HCT116 (cell line): Measurements from ENCODE around the gene XPO4. TPM values are rescaled to one million over a fixed set of nuclear protein-coding genes. Genes with fewer than 3 reads are reported as not detected.
A peak's percentile ranks its signal among the peaks of the same experiment; 100 is the strongest.

Source experiments
- ATAC-seq: fragments of 200-7000 bp; cut with Tn5 transposase; 2 replicates; pipeline ENCODE4 v1.9.1; 2020; ENCODE audit warnings: mild to moderate bottlenecking, moderate library complexity
- BruUV-seq: library from RNA; stranded (reverse); fragments of 400-500 nt; replicated peaks from 2 replicates; lab custom pipeline; 2021; lab: Mats Ljungman, UMichigan
- CTCF ChIA-PET: fragments of 300-600 bp; sonication (Branson Sonifier 250); formaldehyde crosslinking; loops from one replicate; lab custom pipeline; 2021; ENCODE audit warnings: antibody characterized with exemption; lab: Charles Lee
- POLR2A ChIA-PET: fragments of 300-600, 350-600 bp; sonication (Branson Sonifier 250); formaldehyde crosslinking; loops from one replicate; lab custom pipeline; 2021; ENCODE audit warnings: antibody characterized with exemption; lab: Charles Lee
- RAD21 ChIA-PET, 2 experiments: fragments of 300-600 bp; sonication (Branson Sonifier 250); formaldehyde crosslinking; loops; one replicate each; lab custom pipeline; 2023; ENCODE audit warnings: low total read pairs in 2 of 2; ENCODE audit not compliant: uncharacterized antibody in 2 of 2, unreplicated experiment in 2 of 2, low non-redundant PET in 1 of 2; lab: Charles Lee
- DNase-seq: peaks from one replicate; pipeline ENCODE4 v3.0.0-alpha.2; 2010; ENCODE audit warnings: low read depth, low spot score
- H2AFZ ChIP-seq: fragments of 200-600 bp; shearing (Covaris generic), sonication (generic); 2 replicates; pipeline ENCODE4 v1.6.1; 2017; ENCODE audit warnings: low read depth, mixed run types, mixed read lengths, antibody characterized with exemption, low read length; ENCODE audit not compliant: poor library complexity, severe bottlenecking
- H3K27ac ChIP-seq: 2 replicates; pipeline ENCODE4 v1.5.1; 2012; ENCODE audit warnings: low read depth, low read length
- H3K27me3 ChIP-seq: fragments of 200-600 bp; sonication (generic); 2 replicates; pipeline ENCODE4 v1.6.1; 2016; ENCODE audit warnings: mixed run types, low read length, mixed read lengths; ENCODE audit not compliant: insufficient read depth
- H3K36me3 ChIP-seq, 2 experiments: fragments of 200-500 bp in 1 of 2; fragments of 200-600 bp in 1 of 2; sonication (Bioruptor generic) in 1 of 2; sonication (generic) in 1 of 2; 2 replicates each; pipeline versions ENCODE4 v1.5.1 to v1.6.1; 2014 to 2016; ENCODE audit warnings: low read length in 2 of 2, inconsistent platforms in 1 of 2, mixed read lengths in 1 of 2, mixed run types in 1 of 2; ENCODE audit not compliant: insufficient read depth in 2 of 2, control insufficient read depth in 1 of 2
- H3K4me1 ChIP-seq, 2 experiments: fragments of 200-600 bp in 1 of 2; sonication (generic) in 1 of 2; 2 replicates each; pipeline versions ENCODE4 v1.5.1 to v1.6.1; 2012 to 2017; ENCODE audit warnings: low read length in 2 of 2, inconsistent platforms in 1 of 2, mild to moderate bottlenecking in 1 of 2, mixed read lengths in 1 of 2, mixed run types in 1 of 2, moderate library complexity in 1 of 2; ENCODE audit not compliant: insufficient read depth in 2 of 2, control insufficient read depth in 1 of 2
- H3K4me2 ChIP-seq: fragments of 200-600 bp; sonication (generic); 2 replicates; pipeline ENCODE4 v1.6.1; 2017; ENCODE audit warnings: mixed run types, low read length, mixed read lengths
- H3K4me3 ChIP-seq, 2 experiments: fragments of 200-600 bp in 1 of 2; sonication (generic) in 1 of 2; replicated peaks in 1 of 2; 2 replicates each; pipeline ENCODE4 v1.5.1; 2011 to 2016; ENCODE audit warnings: low read length in 2 of 2, control low read depth in 1 of 2, low read depth in 1 of 2, mild to moderate bottlenecking in 1 of 2, mixed read lengths in 1 of 2, mixed run types in 1 of 2
- H3K79me2 ChIP-seq: fragments of 200-600 bp; sonication (generic); 2 replicates; pipeline ENCODE4 v1.6.1; 2017; ENCODE audit warnings: mild to moderate bottlenecking, mixed run types, low read length, moderate library complexity, mixed read lengths; ENCODE audit not compliant: insufficient read depth
- H3K9ac ChIP-seq: fragments of 200-600 bp; sonication (generic); 2 replicates; pipeline ENCODE4 v1.6.1; 2016; ENCODE audit warnings: low read length, mixed read lengths
- H3K9me2 ChIP-seq: fragments of 200-600 bp; sonication (generic), shearing (Covaris generic); 2 replicates; pipeline ENCODE4 v1.6.1; 2017; ENCODE audit warnings: mixed run types, mild to moderate bottlenecking, moderate library complexity; ENCODE audit not compliant: insufficient read depth
- H3K9me3 ChIP-seq, 2 experiments: fragments of 200-500 bp in 1 of 2; fragments of 200-600 bp in 1 of 2; sonication (Bioruptor generic) in 1 of 2; sonication (generic) in 1 of 2; 2 replicates each; pipeline ENCODE4 v1.6.1; 2014 to 2017; ENCODE audit warnings: low read length in 2 of 2, mixed read lengths in 2 of 2, inconsistent platforms in 1 of 2, low read depth in 1 of 2, mild to moderate bottlenecking in 1 of 2, mixed run types in 1 of 2, moderate library complexity in 1 of 2; ENCODE audit not compliant: control insufficient read depth in 1 of 2, insufficient read depth in 1 of 2
- H4K20me1 ChIP-seq: fragments of 200-600 bp; sonication (generic), shearing (Covaris generic); 2 replicates; pipeline ENCODE4 v1.6.1; 2017; ENCODE audit warnings: mixed run types, mild to moderate bottlenecking, moderate library complexity; ENCODE audit not compliant: insufficient read depth
- ELF1 ChIP-seq: IDR thresholded peaks from 2 replicates; pipeline ENCODE4 v1.6.1; 2012; ENCODE audit warnings: low read depth, borderline replicate concordance
- FOSL1 ChIP-seq: IDR thresholded peaks from 2 replicates; pipeline ENCODE4 v1.6.1; 2012; ENCODE audit warnings: low read depth
- JUND ChIP-seq: IDR thresholded peaks from 2 replicates; pipeline ENCODE4 v1.6.1; 2012
- RAD21 ChIP-seq: IDR thresholded peaks from 2 replicates; pipeline ENCODE4 v1.6.1; 2012; ENCODE audit warnings: low read depth, mild to moderate bottlenecking
- SRF ChIP-seq: IDR thresholded peaks from 2 replicates; pipeline ENCODE4 v1.6.1; 2012; ENCODE audit warnings: low read depth
- YY1 ChIP-seq: IDR thresholded peaks from 2 replicates; pipeline ENCODE4 v1.6.1; 2011; ENCODE audit warnings: low read length, low read depth, moderate library complexity, mild to moderate bottlenecking; ENCODE audit not compliant: insufficient replicate concordance; ENCODE audit errors: extremely low read depth
- intact Hi-C: fragments of 100-400 bp; cut with micrococcal nuclease; formaldehyde crosslinking; loops from 2 replicates; pipeline ENCODE4 v1.10.0; 2022
- total RNA-seq: library from RNA; stranded (reverse); gene quantifications from one replicate; pipeline ENCODE4 v1.2.1, GENCODE V29; 2021; ENCODE audit not compliant: unreplicated experiment
- TF ChIP-seq, protein P1 (sequence below): IDR thresholded peaks from 2 replicates; pipeline ENCODE4 v1.6.1; 2011; ENCODE audit warnings: mild to moderate bottlenecking, low read length, moderate library complexity; ENCODE audit not compliant: insufficient replicate concordance; ENCODE audit errors: extremely low read depth
- TF ChIP-seq, protein P2 (sequence below): IDR thresholded peaks from 2 replicates; pipeline ENCODE4 v1.6.1; 2012
- TF ChIP-seq, protein P3 (sequence below): IDR thresholded peaks from 2 replicates; pipeline ENCODE4 v1.6.1; 2012; ENCODE audit warnings: low read depth

The XPO4 gene
- total RNA-seq, 1 experiment from 2014 or later = 29.7 TPM

- DNase-seq (peak; percentile 15), ATAC-seq (peak; percentile 65)
- Histone ChIP-seq H3K9ac (peak overlapping the region; percentile 98), H3K79me2 (peaks cover 57% of the 10 kb centered on the region), H3K4me1 (peaks cover 3 to 15% of the 10 kb centered on the region in 2 experiments; a peak in 3 of 4 replicates), H4K20me1 (peaks cover 3% of the 10 kb centered on the region; the same call in 1 of the 2 replicates), H3K9me2 (no peaks in the 10 kb centered on the region), H2AFZ (no peak overlapping the region), H3K27me3 (no peaks in the 10 kb centered on the region), H3K36me3 (peaks cover 2 to 10% of the 10 kb centered on the region in 2 experiments; a peak in 2 of 4 replicates), H3K4me3 (peak overlapping the region; percentile 93 to 98), H3K27ac (peak overlapping the region; percentile 76), H3K9me3 (no peaks in the 10 kb centered on the region), H3K4me2 (peak overlapping the region; percentile 84)
- ChIA-PET POLR2A (interaction anchor here (1.0 kb wide), 1 partner anchor 23 kb away, joined by 5 read pairs; no protein-coding TSS in a partner anchor), CTCF (no interaction called here), RAD21 (no interaction called here)
- intact Hi-C loops = no loop called here
- TF ChIP-seq, protein P1, sequence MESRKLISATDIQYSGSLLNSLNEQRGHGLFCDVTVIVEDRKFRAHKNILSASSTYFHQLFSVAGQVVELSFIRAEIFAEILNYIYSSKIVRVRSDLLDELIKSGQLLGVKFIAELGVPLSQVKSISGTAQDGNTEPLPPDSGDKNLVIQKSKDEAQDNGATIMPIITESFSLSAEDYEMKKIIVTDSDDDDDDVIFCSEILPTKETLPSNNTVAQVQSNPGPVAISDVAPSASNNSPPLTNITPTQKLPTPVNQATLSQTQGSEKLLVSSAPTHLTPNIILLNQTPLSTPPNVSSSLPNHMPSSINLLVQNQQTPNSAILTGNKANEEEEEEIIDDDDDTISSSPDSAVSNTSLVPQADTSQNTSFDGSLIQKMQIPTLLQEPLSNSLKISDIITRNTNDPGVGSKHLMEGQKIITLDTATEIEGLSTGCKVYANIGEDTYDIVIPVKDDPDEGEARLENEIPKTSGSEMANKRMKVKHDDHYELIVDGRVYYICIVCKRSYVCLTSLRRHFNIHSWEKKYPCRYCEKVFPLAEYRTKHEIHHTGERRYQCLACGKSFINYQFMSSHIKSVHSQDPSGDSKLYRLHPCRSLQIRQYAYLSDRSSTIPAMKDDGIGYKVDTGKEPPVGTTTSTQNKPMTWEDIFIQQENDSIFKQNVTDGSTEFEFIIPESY = no peak
- TF ChIP-seq, protein P2, sequence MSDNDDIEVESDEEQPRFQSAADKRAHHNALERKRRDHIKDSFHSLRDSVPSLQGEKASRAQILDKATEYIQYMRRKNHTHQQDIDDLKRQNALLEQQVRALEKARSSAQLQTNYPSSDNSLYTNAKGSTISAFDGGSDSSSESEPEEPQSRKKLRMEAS = peak; percentile 62
- no TSS peak for BruUV-seq
These were observed 693 bp downstream of the XPO4 start for GRCh38 chr13:20901668-20902437.

- H3K4me1 ChIP-seq = no peaks in the 10 kb centered on the region
- H3K4me2 ChIP-seq = no peak overlapping the region
- H3K9me2 ChIP-seq = no peaks in the 10 kb centered on the region
- no peak for DNase-seq
- no peaks in the 10 kb centered on the region for H3K27me3 ChIP-seq
- CTCF ChIA-PET = no interaction called here
- ATAC-seq = no peak
- H3K4me3 ChIP-seq = no peak overlapping the region
- intact Hi-C loops = no loop called here
- H4K20me1 ChIP-seq = peaks cover 14% of the 10 kb centered on the region; the same call in 1 of the 2 replicates
- no peak overlapping the region for H3K27ac ChIP-seq
- BruUV-seq = no TSS peak
- RAD21 ChIA-PET = no interaction called here
- no peaks in the 10 kb centered on the region for H3K9me3 ChIP-seq
- no peak overlapping the region for H3K9ac ChIP-seq
- no peak overlapping the region for H2AFZ ChIP-seq
- H3K79me2 ChIP-seq = peaks cover 100% of the 10 kb centered on the region
- H3K36me3 ChIP-seq = peaks cover 0 to 6% of the 10 kb centered on the region in 2 experiments; a peak in 2 of 4 replicates
- POLR2A ChIA-PET = no interaction called here
- TF ChIP-seq ELF1 (no peak), JUND (no peak), SRF (no peak), YY1 (no peak), FOSL1 (no peak), RAD21 (no peak)
- TF ChIP-seq, protein P2 = no peak
- TF ChIP-seq, protein P3, sequence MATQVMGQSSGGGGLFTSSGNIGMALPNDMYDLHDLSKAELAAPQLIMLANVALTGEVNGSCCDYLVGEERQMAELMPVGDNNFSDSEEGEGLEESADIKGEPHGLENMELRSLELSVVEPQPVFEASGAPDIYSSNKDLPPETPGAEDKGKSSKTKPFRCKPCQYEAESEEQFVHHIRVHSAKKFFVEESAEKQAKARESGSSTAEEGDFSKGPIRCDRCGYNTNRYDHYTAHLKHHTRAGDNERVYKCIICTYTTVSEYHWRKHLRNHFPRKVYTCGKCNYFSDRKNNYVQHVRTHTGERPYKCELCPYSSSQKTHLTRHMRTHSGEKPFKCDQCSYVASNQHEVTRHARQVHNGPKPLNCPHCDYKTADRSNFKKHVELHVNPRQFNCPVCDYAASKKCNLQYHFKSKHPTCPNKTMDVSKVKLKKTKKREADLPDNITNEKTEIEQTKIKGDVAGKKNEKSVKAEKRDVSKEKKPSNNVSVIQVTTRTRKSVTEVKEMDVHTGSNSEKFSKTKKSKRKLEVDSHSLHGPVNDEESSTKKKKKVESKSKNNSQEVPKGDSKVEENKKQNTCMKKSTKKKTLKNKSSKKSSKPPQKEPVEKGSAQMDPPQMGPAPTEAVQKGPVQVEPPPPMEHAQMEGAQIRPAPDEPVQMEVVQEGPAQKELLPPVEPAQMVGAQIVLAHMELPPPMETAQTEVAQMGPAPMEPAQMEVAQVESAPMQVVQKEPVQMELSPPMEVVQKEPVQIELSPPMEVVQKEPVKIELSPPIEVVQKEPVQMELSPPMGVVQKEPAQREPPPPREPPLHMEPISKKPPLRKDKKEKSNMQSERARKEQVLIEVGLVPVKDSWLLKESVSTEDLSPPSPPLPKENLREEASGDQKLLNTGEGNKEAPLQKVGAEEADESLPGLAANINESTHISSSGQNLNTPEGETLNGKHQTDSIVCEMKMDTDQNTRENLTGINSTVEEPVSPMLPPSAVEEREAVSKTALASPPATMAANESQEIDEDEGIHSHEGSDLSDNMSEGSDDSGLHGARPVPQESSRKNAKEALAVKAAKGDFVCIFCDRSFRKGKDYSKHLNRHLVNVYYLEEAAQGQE = no peak
These were observed 8.3 kb downstream of the XPO4 start for GRCh38 chr13:20894245-20894644.
